Urinary bladder (tissue), 4 donors: Measurements from ENCODE around the gene ERGIC3. TPM values are rescaled to one million over a fixed set of nuclear protein-coding genes. Genes with fewer than 3 reads are reported as not detected.
"Not testable (repeated sequence)": the region's sequence is repeated elsewhere in the genome, so short reads cannot be mapped to it uniquely, and the experiment has no call there.

Experiments used
- DNase-seq: peaks from one replicate; pipeline ENCODE4 v3.0.0-alpha.2; 2015; ENCODE audit errors: extremely low spot score
- H3K27ac ChIP-seq: one replicate; pipeline ENCODE4 v1.5.1; 2013; ENCODE audit warnings: low read depth, mild to moderate bottlenecking, moderate library complexity
- H3K36me3 ChIP-seq: one replicate; pipeline ENCODE4 v1.6.1; 2013; ENCODE audit warnings: mild to moderate bottlenecking, moderate library complexity; ENCODE audit not compliant: insufficient read depth
- H3K4me1 ChIP-seq: one replicate; pipeline ENCODE4 v1.6.1; 2013; ENCODE audit warnings: mild to moderate bottlenecking, moderate library complexity; ENCODE audit not compliant: insufficient read depth
- H3K4me3 ChIP-seq: one replicate; pipeline ENCODE4 v1.5.1; 2013; ENCODE audit warnings: low read depth, low read length
- WGBS: extraction: QIAGEN DNeasy Blood & Tissue Kit; methylation state at CpG from one replicate; pipeline ENCODE4 v1.1.7; 2013; 5-methylcytosine and 5-hydroxymethylcytosine counted together
- polyA plus RNA-seq: library from polyadenylated mRNA; stranded (reverse); fragments of 200-250 nt; gene quantifications from one replicate; pipeline ENCODE4 v1.2.3, GENCODE V29; 2013
- total RNA-seq: library from RNA; depleted of rRNA; stranded (reverse); fragments of >200 nt; gene quantifications from one replicate; pipeline ENCODE4 v1.2.3, GENCODE V29; 2014
- donor health status: healthy with polysubstance abuse.
- donor health status: healthy.

The ERGIC3 gene
- total and polyA plus RNA-seq, 2 donors, result 176 to 200 TPM

DNA sequence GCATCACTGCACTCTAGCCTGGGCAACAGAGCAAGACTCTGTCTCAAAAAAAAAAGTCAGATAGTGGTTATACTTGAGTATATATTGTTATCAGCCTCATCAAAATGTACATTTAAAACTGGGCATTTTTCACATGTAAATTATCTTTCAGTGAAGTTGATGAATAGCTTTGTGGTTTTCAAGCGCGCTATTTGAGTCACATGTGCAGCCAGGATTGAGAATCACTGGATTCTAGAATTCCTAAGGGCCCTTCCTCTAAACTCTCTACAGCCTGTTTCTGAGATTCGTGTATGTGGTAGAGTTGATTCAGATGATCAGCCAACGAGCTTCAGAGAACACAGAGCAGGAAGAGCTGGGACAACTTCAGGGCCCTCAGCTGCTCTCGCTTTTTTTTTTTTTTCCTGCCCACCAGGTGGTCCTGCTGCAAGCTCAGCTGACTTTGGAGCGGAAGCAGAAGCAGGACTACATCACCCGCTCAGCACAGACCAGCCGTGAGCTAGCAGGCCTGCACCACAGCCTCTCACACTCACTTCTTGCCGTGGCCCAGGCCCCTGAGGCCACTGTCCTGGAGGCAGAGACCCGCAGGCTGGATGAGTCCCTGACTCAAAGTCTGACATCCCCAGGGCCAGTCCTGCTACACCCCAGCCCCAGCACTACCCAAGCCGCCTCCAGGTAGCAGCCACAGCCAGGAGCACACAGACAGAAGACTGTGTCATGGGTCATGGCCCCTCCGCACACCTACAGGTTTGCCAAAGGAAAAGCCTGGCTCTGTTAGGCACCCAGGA, 30.7 kb upstream of the ERGIC3 start:
- no peak for DNase-seq
- H3K4me3 ChIP-seq, result no peak overlapping the region
- H3K27ac ChIP-seq, result no peak overlapping the region
- no peaks in the 10 kb centered on the region for H3K4me1 ChIP-seq
- H3K36me3 ChIP-seq, result peaks cover 7% of the 10 kb centered on the region
- 82% methylated on average over 12 of the region's 12 CpGs for WGBS

- H3K4me3 ChIP-seq, result no peak overlapping the region
- no peak overlapping the region for H3K27ac ChIP-seq
- no peaks in the 10 kb centered on the region for H3K4me1 ChIP-seq
- H3K36me3 ChIP-seq, result peaks cover 7% of the 10 kb centered on the region
- 92% methylated on average over 2 of the region's 2 CpGs for WGBS
- DNase-seq, result no peak
These were observed 30.0 kb upstream of the ERGIC3 start for GRCh38 chr20:35511814-35512420.

- peaks cover 7% of the 10 kb centered on the region for H3K36me3 ChIP-seq
- no peak for DNase-seq
- 81% methylated on average over 11 of the region's 11 CpGs for WGBS
- H3K27ac ChIP-seq, result no peak overlapping the region
- no peak overlapping the region for H3K4me3 ChIP-seq
- H3K4me1 ChIP-seq, result no peaks in the 10 kb centered on the region
These were observed 27.4 kb upstream of the ERGIC3 start for GRCh38 chr20:35514371-35514932.

DNA sequence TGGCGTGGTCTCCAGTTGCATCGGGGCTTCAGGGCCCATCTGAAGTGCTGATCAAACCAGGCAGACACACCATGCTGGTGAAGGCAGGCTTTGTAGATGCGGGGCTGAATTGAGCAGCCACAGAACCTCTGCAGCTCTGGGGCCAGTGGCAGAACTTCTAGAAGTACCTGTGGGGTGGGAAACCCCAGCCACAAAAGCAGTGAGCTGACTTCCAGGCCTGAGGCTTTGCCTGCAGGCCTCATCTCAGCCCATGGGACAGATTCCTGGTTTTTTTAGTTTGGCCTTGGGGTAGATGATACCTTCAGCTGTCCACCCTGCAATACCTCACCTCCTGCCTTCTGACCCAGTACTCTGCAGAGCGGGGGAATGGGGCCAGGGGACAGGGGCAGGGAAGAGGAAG, 26.5 kb upstream of the ERGIC3 start:
- H3K36me3 ChIP-seq, result peaks cover 3% of the 10 kb centered on the region
- 96% methylated on average over 4 of the region's 4 CpGs for WGBS

DNA sequence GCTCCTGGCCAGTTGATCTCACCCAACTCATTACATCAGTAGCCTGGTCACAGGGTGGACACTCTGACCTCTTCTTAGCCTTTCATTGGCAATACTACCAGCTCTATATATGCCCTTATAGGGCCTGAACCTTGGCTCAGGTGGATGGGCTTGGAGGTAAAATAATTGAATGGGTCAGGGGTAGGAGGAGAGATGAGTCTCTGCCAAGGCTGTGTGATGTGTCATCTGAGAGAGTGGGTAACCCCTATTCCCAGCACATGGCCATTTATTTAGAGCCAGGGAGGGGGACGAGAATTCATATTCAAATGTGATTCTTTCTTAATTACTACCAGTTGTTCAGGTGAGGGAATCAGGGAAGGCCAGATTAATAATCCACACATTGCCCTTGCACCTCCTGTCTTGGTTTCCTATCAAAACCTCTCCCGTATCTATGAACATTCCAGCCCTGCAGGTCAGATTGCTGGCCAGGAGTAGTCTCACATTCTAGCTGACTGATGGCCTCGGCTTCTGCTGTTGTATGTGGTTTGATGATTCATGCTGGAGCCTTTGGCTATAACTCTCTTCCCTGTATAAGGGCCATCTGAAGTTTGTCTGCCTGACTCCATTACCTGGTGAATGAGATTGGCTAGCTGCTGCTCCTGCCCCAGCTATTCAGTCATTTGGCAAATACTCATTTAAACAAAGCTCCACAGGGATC, 25.8 kb upstream of the ERGIC3 start:
- Histone ChIP-seq H3K4me1 (no peaks in the 10 kb centered on the region), H3K27ac (no peak overlapping the region), H3K36me3 (peaks cover 3% of the 10 kb centered on the region), H3K4me3 (no peak overlapping the region)
- WGBS, result 71% methylated on average over 3 of the region's 3 CpGs
- DNase-seq, result no peak

More for the DNA sequence above, 26.5 kb upstream of the ERGIC3 start:
- Histone ChIP-seq H3K27ac (no peak overlapping the region), H3K4me1 (no peaks in the 10 kb centered on the region), H3K4me3 (no peak overlapping the region)
- no peak for DNase-seq

- 84% methylated on average over 1 of the region's 1 CpG for WGBS
- peaks cover 3% of the 10 kb centered on the region for H3K36me3 ChIP-seq
- no peak for DNase-seq
- no peak overlapping the region for H3K4me3 ChIP-seq
- H3K4me1 ChIP-seq, result no peaks in the 10 kb centered on the region
- no peak overlapping the region for H3K27ac ChIP-seq
These were observed 24.8 kb upstream of the ERGIC3 start for GRCh38 chr20:35517125-35517524.

DNA sequence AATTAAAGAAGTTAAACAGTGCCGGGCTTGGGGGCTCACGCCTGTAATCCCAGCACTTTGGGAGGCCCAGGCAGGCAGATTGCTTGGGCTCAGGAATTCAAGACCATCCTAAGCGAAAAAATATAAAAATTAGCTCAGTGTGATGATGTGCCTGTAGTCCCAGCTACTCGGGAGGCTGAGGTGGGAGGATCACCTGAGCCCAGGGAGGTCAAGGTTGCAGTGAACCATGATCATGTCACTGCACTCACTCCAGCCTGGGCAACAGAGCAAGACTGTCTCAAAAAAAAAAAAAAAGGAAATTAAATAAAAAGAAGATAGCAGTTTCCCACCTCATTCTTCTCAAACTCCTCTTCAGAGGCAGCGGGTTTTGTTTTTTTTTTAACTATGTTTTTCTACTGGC, 24.1 kb upstream of the ERGIC3 start:
- H3K36me3 ChIP-seq, H3K27ac ChIP-seq, H3K4me1 ChIP-seq, DNase-seq, H3K4me3 ChIP-seq: not testable (repeated sequence)
- WGBS, result 93% methylated on average over 5 of the region's 5 CpGs

GRCh38 chr20:35518955-35519354, 22.9 kb upstream of the ERGIC3 start:
- peaks cover 1% of the 10 kb centered on the region for H3K36me3 ChIP-seq
- H3K4me1 ChIP-seq, result no peaks in the 10 kb centered on the region
- WGBS, result 85% methylated on average over 9 of the region's 9 CpGs
- no peak overlapping the region for H3K4me3 ChIP-seq
- no peak for DNase-seq
- H3K27ac ChIP-seq, result no peak overlapping the region

- no peaks in the 10 kb centered on the region for H3K4me1 ChIP-seq
- 72% methylated on average over 6 of the region's 6 CpGs for WGBS
- no peaks in the 10 kb centered on the region for H3K36me3 ChIP-seq
- no peak overlapping the region for H3K4me3 ChIP-seq
- DNase-seq, result no peak
- H3K27ac ChIP-seq, result no peak overlapping the region
These were observed 18.5 kb upstream of the ERGIC3 start for GRCh38 chr20:35523298-35523888.

- no peak overlapping the region for H3K27ac ChIP-seq
- no peaks in the 10 kb centered on the region for H3K36me3 ChIP-seq
- 94% methylated on average over 1 of the region's 1 CpG for WGBS
- no peaks in the 10 kb centered on the region for H3K4me1 ChIP-seq
- DNase-seq, result no peak
- H3K4me3 ChIP-seq, result no peak overlapping the region
These were observed 16.2 kb upstream of the ERGIC3 start for GRCh38 chr20:35525639-35526038.

DNA sequence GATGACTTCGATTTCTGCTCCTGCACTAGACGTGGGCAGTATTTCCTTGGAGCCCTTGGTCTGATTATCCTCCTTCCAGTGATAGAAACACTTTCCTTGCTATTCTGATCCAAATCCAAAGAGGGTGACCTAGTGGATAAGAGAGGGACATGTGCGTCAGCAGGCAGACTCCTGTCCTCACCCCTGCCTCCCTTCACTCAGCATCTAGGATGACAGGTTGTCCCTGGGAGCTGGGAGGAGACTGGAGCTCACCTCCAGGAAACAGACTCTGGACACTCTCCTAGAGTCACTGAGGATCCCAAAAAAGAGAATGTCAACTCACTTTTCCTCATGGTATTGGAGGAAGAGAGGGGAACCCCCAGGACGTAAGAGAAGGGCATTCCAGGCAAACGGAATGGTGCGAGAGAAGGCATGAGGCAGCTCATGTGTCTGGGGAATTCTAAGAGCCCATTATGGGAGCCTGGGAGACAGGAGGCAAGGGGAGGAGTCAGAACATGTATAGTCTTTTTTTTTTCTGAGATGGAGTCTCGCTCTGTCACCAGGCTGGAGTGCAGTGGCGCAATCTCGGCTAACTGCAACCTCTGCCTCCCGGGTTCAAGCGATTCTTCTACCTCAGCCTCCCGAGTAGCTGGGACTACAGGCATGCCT, 14.6 kb upstream of the ERGIC3 start:
- Histone ChIP-seq H3K36me3 (no peaks in the 10 kb centered on the region), H3K4me1 (no peaks in the 10 kb centered on the region), H3K27ac (no peak overlapping the region), H3K4me3 (no peak overlapping the region)
- 82% methylated on average over 12 of the region's 12 CpGs for WGBS
- DNase-seq, result no peak

- 91% methylated on average over 2 of the region's 2 CpGs for WGBS
- Histone ChIP-seq H3K4me1 (no peaks in the 10 kb centered on the region), H3K27ac (no peak within 1 kb of the TSS), H3K36me3 (no peaks in the 10 kb centered on the region), H3K4me3 (no peak within 1 kb of the TSS)
- no peak for DNase-seq
These were observed 12.3 kb upstream of the ERGIC3 start, which contains the start of gene C20orf173 for GRCh38 chr20:35529552-35529951. Gene C20orf173, minus strand, starts transcription at chr20:35529652. Its CDS starts 279 bp downstream, at chr20:35529373.

- H3K27ac ChIP-seq, result no peak overlapping the region
- H3K4me3 ChIP-seq, result no peak overlapping the region
- H3K36me3 ChIP-seq, result no peaks in the 10 kb centered on the region
- 44% methylated on average over 11 of the region's 11 CpGs for WGBS
- no peaks in the 10 kb centered on the region for H3K4me1 ChIP-seq
- DNase-seq, result no peak
These were observed 2.1 kb upstream of the ERGIC3 start for GRCh38 chr20:35539756-35540212.
